ENCODE data around the gene DLGAP1.

- TF ChIP-seq RAD21 (IDR thresholded peaks at IDR 0.05; ENCODE audit: low read length): no peak
- no peak for TF ChIP-seq CTCF (IDR thresholded peaks at IDR 0.05)
- TF ChIP-seq ELF1 (IDR thresholded peaks at IDR 0.05): no peak
- TF ChIP-seq POLR2AphosphoS5 (IDR thresholded peaks at IDR 0.05; ENCODE audit: low read depth, low read length): no peak
- no peak for TF ChIP-seq USF2 (IDR thresholded peaks at IDR 0.05; ENCODE audit: borderline replicate concordance, low read depth, low read length)
- no peak for TF ChIP-seq JUND (IDR thresholded peaks at IDR 0.05)
These were observed 96.5 kb downstream of the DLGAP1 start for GRCh38 chr18:4358618-4359017.
